AG04449 (cell line): ENCODE data around the gene AMBRA1.

Source experiments
- CTCF ChIA-PET: fragments of 350-600 bp; formaldehyde crosslinking; extraction: SDS; loops from one replicate; lab custom pipeline; 2021; ENCODE audit warnings: antibody characterized with exemption; lab: Yijun Ruan, JAX
- POLR2A ChIA-PET: fragments of 400-600, 350-600 bp; formaldehyde crosslinking; extraction: SDS; loops from one replicate; lab custom pipeline; 2020; ENCODE audit warnings: antibody characterized with exemption, inconsistent platforms; lab: Yijun Ruan, JAX
- DNase-seq: peaks from one replicate; pipeline ENCODE4 v3.0.0-alpha.2; 2010; ENCODE audit warnings: low read depth, low spot score
- H3K4me3 ChIP-seq: 2 replicates; pipeline ENCODE4 v1.5.1; 2011; ENCODE audit warnings: low read depth, mild to moderate bottlenecking, control low read depth, low read length
- TF ChIP-seq, protein P1 (sequence below): IDR thresholded peaks from one replicate; pipeline ENCODE4 v1.5.1; 2011; ENCODE audit warnings: mild to moderate bottlenecking, moderate library complexity, low read length, control low read depth, inconsistent platforms; ENCODE audit not compliant: insufficient read depth; ENCODE audit errors: missing control alignments

Gene AMBRA1

GRCh38 chr11:46639197-46639839, 45.5 kb upstream of the AMBRA1 start:
- TF ChIP-seq, protein P1, sequence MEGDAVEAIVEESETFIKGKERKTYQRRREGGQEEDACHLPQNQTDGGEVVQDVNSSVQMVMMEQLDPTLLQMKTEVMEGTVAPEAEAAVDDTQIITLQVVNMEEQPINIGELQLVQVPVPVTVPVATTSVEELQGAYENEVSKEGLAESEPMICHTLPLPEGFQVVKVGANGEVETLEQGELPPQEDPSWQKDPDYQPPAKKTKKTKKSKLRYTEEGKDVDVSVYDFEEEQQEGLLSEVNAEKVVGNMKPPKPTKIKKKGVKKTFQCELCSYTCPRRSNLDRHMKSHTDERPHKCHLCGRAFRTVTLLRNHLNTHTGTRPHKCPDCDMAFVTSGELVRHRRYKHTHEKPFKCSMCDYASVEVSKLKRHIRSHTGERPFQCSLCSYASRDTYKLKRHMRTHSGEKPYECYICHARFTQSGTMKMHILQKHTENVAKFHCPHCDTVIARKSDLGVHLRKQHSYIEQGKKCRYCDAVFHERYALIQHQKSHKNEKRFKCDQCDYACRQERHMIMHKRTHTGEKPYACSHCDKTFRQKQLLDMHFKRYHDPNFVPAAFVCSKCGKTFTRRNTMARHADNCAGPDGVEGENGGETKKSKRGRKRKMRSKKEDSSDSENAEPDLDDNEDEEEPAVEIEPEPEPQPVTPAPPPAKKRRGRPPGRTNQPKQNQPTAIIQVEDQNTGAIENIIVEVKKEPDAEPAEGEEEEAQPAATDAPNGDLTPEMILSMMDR = no peak
- H3K4me3 ChIP-seq = no peak overlapping the region
- CTCF ChIA-PET = interaction anchor here (1.3 to 1.4 kb wide), 2 partner anchors 14 to 23 kb away, joined by 3 to 5 read pairs; partner anchors contain the start of gene HARBI1
- POLR2A ChIA-PET = no interaction called here
- no peak for DNase-seq

- TF ChIP-seq, protein P1 = no peak
- no peak for DNase-seq
- ChIA-PET CTCF (interaction anchor here (1.6 kb wide), 1 partner anchor 20 kb away, joined by 7 read pairs; the partner anchor contains the start of gene ATG13), POLR2A (no interaction called here)
- H3K4me3 ChIP-seq = no peak overlapping the region
These were observed 43.7 kb upstream of the AMBRA1 start for GRCh38 chr11:46637546-46637945.

DNA sequence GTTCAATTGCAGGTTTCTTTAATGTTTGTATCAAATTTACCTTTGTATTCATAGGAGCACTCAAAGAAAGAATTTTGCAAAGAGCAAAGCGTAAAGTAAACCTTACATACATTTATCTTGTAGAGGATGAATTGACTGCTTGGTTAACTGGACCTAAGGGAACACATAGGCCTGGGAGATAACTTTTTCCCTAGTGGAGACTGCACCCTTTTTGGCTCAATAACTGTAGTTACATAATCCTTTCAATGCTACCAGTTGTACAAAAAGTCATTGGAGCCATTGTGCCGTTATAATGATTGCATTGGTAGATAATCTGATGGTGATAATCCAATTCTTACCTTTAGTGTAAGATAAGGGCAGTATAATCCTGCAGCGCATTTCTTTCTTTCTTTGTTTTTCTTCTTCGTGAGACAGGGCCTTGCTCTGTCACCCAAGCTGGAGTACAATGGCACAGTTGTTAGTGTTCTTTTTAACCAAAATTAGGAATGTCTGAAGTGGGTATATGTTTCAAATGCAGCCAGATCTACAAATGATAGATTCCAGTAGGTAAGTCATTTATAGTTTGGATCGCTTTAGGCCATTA, 41.8 kb upstream of the AMBRA1 start:
- ChIA-PET POLR2A (no interaction called here), CTCF (no interaction called here)
- DNase-seq = no peak
- TF ChIP-seq, protein P1 = no peak
- H3K4me3 ChIP-seq = no peak overlapping the region

DNA sequence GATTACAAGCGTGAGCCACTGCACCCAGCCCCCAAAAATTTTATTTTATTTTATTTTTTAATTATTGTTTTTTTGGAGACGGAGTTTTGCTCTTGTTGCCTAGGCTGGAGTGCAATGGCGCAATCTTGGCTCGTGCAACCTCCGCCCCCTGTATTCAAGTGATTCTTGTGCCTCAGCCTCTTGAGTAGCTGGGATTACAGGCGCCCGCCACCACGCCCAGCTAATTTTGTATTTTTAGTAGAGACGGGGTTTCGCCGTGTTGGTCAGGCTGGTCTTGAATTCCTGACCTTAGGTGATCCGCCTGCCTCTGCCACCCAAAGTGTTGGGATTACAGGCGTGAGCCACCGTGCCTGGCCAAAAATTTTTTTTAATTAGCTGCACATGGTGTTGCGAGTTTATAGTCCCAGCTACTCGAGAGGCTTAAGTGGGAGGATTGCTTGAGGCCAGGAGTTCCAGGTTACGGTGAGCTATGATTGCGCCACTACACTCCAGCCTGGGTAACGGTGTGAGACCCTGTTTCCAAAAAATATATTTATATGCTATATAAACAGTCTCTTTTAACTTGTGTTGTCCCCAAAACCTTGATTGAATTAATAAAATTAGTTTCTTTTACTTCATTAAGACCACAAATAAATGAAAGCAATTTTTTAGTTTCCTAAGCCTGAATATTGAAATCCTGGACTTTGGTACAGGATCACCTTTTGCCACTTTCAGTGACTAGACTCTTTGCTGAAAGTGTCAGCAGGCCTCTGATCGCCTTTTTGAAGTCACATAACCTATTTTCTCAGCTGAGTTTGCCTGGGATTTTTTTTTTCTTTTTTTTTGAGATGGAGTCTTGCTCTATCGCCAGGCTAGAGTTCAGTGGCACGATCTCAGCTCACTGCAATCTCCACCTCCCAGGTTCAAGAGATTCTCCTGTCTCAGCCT, 39.7 kb upstream of the AMBRA1 start:
- no peak for DNase-seq
- no peak overlapping the region for H3K4me3 ChIP-seq
- CTCF ChIA-PET = interaction anchor here (1.7 to 6.4 kb wide), 2 partner anchors 15 to 16 kb away, joined by 8 to 40 read pairs; partner anchors contain the start of genes ATG13 and HARBI1
- TF ChIP-seq, protein P1 = no peak
- POLR2A ChIA-PET = interaction anchor here (0.6 kb wide), 1 partner anchor 267 kb away, joined by 3 read pairs; no protein-coding TSS in a partner anchor

DNA sequence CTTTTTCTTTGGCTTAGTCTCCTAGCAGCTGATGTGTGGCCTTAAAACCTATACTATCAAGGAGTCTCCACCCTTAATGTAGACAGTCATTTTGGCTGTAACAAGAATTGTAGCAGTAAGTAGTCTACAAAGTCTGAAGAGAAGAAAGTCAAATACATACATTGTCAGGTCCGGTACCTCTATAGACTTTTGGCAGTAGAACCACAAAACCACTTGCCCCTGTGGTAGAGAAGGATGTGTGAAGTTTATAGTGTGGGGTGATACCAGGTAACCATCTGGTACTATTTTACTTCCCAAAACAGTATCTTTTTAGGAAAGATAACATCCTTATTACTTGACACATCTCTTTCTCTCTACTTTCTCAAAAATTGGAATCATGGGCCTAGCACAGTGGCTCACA, 38.7 kb upstream of the AMBRA1 start:
- no peak overlapping the region for H3K4me3 ChIP-seq
- DNase-seq = no peak
- ChIA-PET POLR2A (no interaction called here), CTCF (interaction anchor here (6.4 kb wide), 1 partner anchor 14 kb away, joined by 40 read pairs; the partner anchor contains the start of genes ATG13 and HARBI1)
- TF ChIP-seq, protein P1 = no peak
